Neural cell (in vitro differentiated cells): ENCODE results near the gene TPSG1. TPM values are rescaled to one million over a fixed set of nuclear protein-coding genes. Genes with fewer than 3 reads are reported as not detected.
"Not testable (repeated sequence)": the region's sequence is repeated elsewhere in the genome, so short reads cannot be mapped to it uniquely, and the experiment has no call there.

ENCODE experiments used
- H2AFZ ChIP-seq: fragments of 200-600, 300-800 bp; sonication (generic), shearing (Covaris generic); 2 replicates; pipeline ENCODE4 v1.6.0; 2014; ENCODE audit warnings: low read depth, mild to moderate bottlenecking, antibody characterized with exemption, low read length, moderate library complexity
- H3F3A ChIP-seq: fragments of 200-600 bp; shearing (Covaris generic); 2 replicates; pipeline ENCODE4 v1.6.1; 2016; ENCODE audit warnings: mild to moderate bottlenecking, moderate library complexity, mixed read lengths, antibody characterized with exemption, low read length; ENCODE audit not compliant: insufficient read depth, poor library complexity, severe bottlenecking
- H3K27ac ChIP-seq: fragments of 200-600, 300-800 bp; sonication (generic), shearing (Covaris generic); 2 replicates; pipeline ENCODE4 v1.5.1; 2014; ENCODE audit warnings: mild to moderate bottlenecking, low read length, moderate library complexity
- H3K27me3 ChIP-seq: fragments of 300-800, 200-600 bp; sonication (generic), shearing (Covaris generic); 2 replicates; pipeline ENCODE4 v1.6.0; 2014; ENCODE audit warnings: mild to moderate bottlenecking, low read depth, low read length, moderate library complexity; ENCODE audit not compliant: insufficient read depth
- H3K36me3 ChIP-seq: fragments of 300-800, 200-600 bp; sonication (generic), shearing (Covaris generic); 2 replicates; pipeline ENCODE4 v1.5.1; 2014; ENCODE audit warnings: mild to moderate bottlenecking, antibody characterized with exemption, low read length, moderate library complexity; ENCODE audit not compliant: insufficient read depth
- H3K4me2 ChIP-seq: fragments of 300-800, 200-600 bp; sonication (generic), shearing (Covaris generic); 2 replicates; pipeline ENCODE4 v1.6.0; 2014; ENCODE audit warnings: mild to moderate bottlenecking, low read length
- H3K4me3 ChIP-seq: fragments of 300-800, 200-600 bp; sonication (generic), shearing (Covaris generic); 2 replicates; pipeline ENCODE4 v1.5.1; 2014; ENCODE audit warnings: mild to moderate bottlenecking, low read length, moderate library complexity
- H3K79me2 ChIP-seq: fragments of 200-600 bp; shearing (Covaris generic); replicated peaks from 2 replicates; pipeline ENCODE4 v1.6.0; 2014; ENCODE audit warnings: mild to moderate bottlenecking, low read length, moderate library complexity; ENCODE audit not compliant: insufficient read depth
- H3K9ac ChIP-seq: fragments of 300-800, 200-600 bp; sonication (generic), shearing (Covaris generic); 2 replicates; pipeline ENCODE4 v1.6.1; 2016; ENCODE audit warnings: mild to moderate bottlenecking, low read length, mixed read lengths
- H3K9me2 ChIP-seq: fragments of 200-600 bp; shearing (Covaris generic); 2 replicates; pipeline ENCODE4 v1.6.1; 2016; ENCODE audit warnings: mild to moderate bottlenecking, low read length, mixed read lengths; ENCODE audit not compliant: insufficient read depth
- H3K9me3 ChIP-seq: fragments of 200-600, 300-800 bp; sonication (generic), shearing (Covaris generic); 2 replicates; pipeline ENCODE4 v1.6.1; 2016; ENCODE audit warnings: mild to moderate bottlenecking, mixed run types, low read length, moderate library complexity, mixed read lengths
- H4K20me1 ChIP-seq: fragments of 200-600 bp; shearing (Covaris generic); 2 replicates; pipeline ENCODE4 v1.6.1; 2016; ENCODE audit warnings: mild to moderate bottlenecking, mixed run types; ENCODE audit not compliant: insufficient read depth
- EP300 ChIP-seq: fragments of 450-650 bp; conservative IDR thresholded peaks from 2 replicates; pipeline ENCODE4 v1.6.1; 2014; ENCODE audit warnings: antibody characterized with exemption, mild to moderate bottlenecking, moderate library complexity; ENCODE audit not compliant: poor library complexity, severe bottlenecking
- EZH2 ChIP-seq: fragments of 200-600, 300-800 bp; shearing (Covaris generic), sonication (generic); IDR thresholded peaks from 2 replicates; pipeline ENCODE4 v1.6.1; 2014; ENCODE audit warnings: antibody characterized with exemption, low read length, borderline replicate concordance, mild to moderate bottlenecking; ENCODE audit not compliant: insufficient read depth, poor library complexity, severe bottlenecking
- MXI1 ChIP-seq: fragments of 450-650 bp; conservative IDR thresholded peaks from 2 replicates; pipeline ENCODE4 v1.6.1; 2014; ENCODE audit warnings: antibody characterized with exemption, mild to moderate bottlenecking; ENCODE audit not compliant: poor library complexity, severe bottlenecking
- RAD21 ChIP-seq: fragments of 450-650 bp; conservative IDR thresholded peaks from 2 replicates; pipeline ENCODE4 v1.6.1; 2014; ENCODE audit warnings: antibody characterized with exemption, mild to moderate bottlenecking, moderate library complexity
- REST ChIP-seq: IDR thresholded peaks from 2 replicates; pipeline ENCODE4 v1.6.1; 2012; ENCODE audit warnings: borderline replicate concordance
- SMC3 ChIP-seq: fragments of 450-650 bp; conservative IDR thresholded peaks from 2 replicates; pipeline ENCODE4 v1.6.1; 2014; ENCODE audit warnings: antibody characterized with exemption, mild to moderate bottlenecking, moderate library complexity; ENCODE audit not compliant: poor library complexity
- polyA plus RNA-seq: library from polyadenylated mRNA; depleted of rRNA; stranded (reverse); fragments of >200 nt; gene quantifications from 2 replicates; pipeline ENCODE4 v1.2.3, GENCODE V29; 2014
- TF ChIP-seq, protein P1 (sequence below): fragments of 450-650 bp; IDR thresholded peaks from 2 replicates; pipeline ENCODE4 v1.5.1; 2014; ENCODE audit warnings: antibody characterized with exemption, mild to moderate bottlenecking, moderate library complexity; ENCODE audit not compliant: poor library complexity, severe bottlenecking

Gene TPSG1
- polyA plus RNA-seq, 1 donor from 2014 or later, result not detected

- no peak overlapping the region for H3K4me2 ChIP-seq
- H3K27me3 ChIP-seq, result peaks cover 15% of the 10 kb centered on the region
- no peaks in the 10 kb centered on the region for H3K9me3 ChIP-seq
- no peak overlapping the region for H2AFZ ChIP-seq
- no peaks in the 10 kb centered on the region for H3K79me2 ChIP-seq
- no peaks in the 10 kb centered on the region for H4K20me1 ChIP-seq
- H3K9me2 ChIP-seq, result no peaks in the 10 kb centered on the region
- H3K4me3 ChIP-seq, result no peak overlapping the region
- H3K36me3 ChIP-seq, result no peaks in the 10 kb centered on the region
- H3K9ac ChIP-seq, result no peak overlapping the region
- H3F3A ChIP-seq, result no peaks in the 10 kb centered on the region
- H3K27ac ChIP-seq, result no peak overlapping the region
- no peak for TF ChIP-seq SMC3
- TF ChIP-seq, protein P1, sequence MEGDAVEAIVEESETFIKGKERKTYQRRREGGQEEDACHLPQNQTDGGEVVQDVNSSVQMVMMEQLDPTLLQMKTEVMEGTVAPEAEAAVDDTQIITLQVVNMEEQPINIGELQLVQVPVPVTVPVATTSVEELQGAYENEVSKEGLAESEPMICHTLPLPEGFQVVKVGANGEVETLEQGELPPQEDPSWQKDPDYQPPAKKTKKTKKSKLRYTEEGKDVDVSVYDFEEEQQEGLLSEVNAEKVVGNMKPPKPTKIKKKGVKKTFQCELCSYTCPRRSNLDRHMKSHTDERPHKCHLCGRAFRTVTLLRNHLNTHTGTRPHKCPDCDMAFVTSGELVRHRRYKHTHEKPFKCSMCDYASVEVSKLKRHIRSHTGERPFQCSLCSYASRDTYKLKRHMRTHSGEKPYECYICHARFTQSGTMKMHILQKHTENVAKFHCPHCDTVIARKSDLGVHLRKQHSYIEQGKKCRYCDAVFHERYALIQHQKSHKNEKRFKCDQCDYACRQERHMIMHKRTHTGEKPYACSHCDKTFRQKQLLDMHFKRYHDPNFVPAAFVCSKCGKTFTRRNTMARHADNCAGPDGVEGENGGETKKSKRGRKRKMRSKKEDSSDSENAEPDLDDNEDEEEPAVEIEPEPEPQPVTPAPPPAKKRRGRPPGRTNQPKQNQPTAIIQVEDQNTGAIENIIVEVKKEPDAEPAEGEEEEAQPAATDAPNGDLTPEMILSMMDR, result no peak
- no peak for TF ChIP-seq RAD21
- TF ChIP-seq EZH2, result no peak
- no peak for TF ChIP-seq MXI1
- no peak for TF ChIP-seq REST
- no peak for TF ChIP-seq EP300
These were observed 31.8 kb upstream of the TPSG1 start for GRCh38 chr16:1256874-1257322.

- H3K4me2 ChIP-seq, H3K36me3 ChIP-seq, H3K4me3 ChIP-seq, H4K20me1 ChIP-seq, H3K79me2 ChIP-seq, H3K9me2 ChIP-seq, H3K9me3 ChIP-seq, H3K27ac ChIP-seq, H3F3A ChIP-seq, H3K9ac ChIP-seq, H2AFZ ChIP-seq: not testable (repeated sequence)
- peaks cover 15% of the 10 kb centered on the region for H3K27me3 ChIP-seq
These were observed 31.3 kb upstream of the TPSG1 start for GRCh38 chr16:1256296-1256873.

DNA sequence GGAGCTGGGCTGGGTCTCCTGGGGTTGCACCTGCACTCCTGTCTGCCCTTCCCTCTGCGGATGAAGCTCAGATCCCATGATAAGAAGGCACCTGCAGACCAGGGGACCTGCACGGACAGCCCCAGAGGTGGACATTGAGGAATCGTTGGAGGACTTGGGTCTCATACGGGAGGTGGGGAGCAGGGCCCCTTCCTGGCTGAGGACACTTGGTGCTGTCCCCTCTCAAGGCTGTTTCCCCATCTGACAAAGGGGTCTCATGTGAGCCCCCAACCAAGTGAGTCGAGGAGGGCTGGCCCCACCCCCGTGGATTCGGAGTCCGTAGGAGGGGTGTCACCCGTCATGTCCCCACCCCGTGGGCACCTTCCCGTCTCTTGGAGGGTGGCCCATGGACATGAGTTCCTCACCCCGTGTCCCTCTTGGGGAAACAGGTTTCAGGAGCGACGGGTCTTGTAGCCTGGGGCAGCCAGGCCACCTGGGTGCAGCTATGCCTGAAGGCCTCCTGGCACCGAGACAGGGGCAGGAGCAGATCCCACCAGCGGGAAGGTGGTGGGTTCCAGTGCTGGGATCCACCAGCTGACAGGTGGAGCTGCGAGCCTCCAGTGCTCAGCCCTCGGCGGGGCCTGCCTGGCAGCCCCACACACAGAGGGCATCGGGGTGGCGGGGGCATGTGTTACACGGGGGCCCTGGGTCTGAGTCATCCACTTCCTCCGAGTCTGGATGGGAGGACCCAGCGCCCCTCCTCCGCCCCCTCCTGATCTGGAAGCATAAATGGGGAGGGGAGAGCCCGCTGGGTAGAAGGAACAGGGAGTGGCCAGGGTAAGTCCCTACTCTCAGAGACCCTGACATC lies 30.4 kb upstream of the TPSG1 start, which contains the start of gene TPSD1:
TPSD1 (plus strand) TSS at position 794 of the 847 bp plus-strand sequence. CDS start 212 bp downstream, outside the sequence.
- not testable (repeated sequence) for H3F3A ChIP-seq, H3K9ac ChIP-seq, H3K36me3 ChIP-seq, H3K27ac ChIP-seq, H3K9me2 ChIP-seq, H2AFZ ChIP-seq, H3K4me3 ChIP-seq, H3K4me2 ChIP-seq, H4K20me1 ChIP-seq, H3K79me2 ChIP-seq, H3K9me3 ChIP-seq
- peaks cover 15% of the 10 kb centered on the region for H3K27me3 ChIP-seq

DNA sequence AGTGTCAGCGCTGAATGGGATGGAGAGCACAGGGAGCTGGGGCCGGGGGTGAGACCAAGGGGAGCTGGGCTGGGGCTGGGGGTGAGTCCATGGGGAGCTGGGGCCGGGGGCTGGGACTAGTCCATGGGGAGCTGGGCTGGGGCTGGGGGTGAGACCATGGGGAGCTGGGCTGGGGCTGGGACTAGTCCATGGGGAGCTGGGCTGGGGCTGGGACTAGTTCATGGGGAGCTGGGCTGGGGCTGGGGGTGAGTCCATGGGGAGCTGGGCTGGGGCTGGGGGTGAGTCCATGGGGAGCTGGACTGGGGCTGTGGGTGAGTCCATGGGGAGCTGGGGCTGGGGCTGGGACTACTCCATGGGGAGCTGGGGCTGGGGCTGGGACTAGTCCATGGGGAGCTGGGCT lies 29.8 kb upstream of the TPSG1 start:
- not testable (repeated sequence) for H3K79me2 ChIP-seq, H3K9me2 ChIP-seq, H3K27ac ChIP-seq, H3K4me3 ChIP-seq, H3F3A ChIP-seq, H4K20me1 ChIP-seq, H3K9me3 ChIP-seq, H3K4me2 ChIP-seq, H3K36me3 ChIP-seq, H2AFZ ChIP-seq, H3K9ac ChIP-seq
- H3K27me3 ChIP-seq, result peaks cover 11% of the 10 kb centered on the region

- H3K9ac ChIP-seq, H3K9me3 ChIP-seq, H3K9me2 ChIP-seq, H3K36me3 ChIP-seq, H3K4me3 ChIP-seq, H2AFZ ChIP-seq, H3K27me3 ChIP-seq, H3K27ac ChIP-seq, H3K4me2 ChIP-seq, H4K20me1 ChIP-seq, H3K79me2 ChIP-seq, H3F3A ChIP-seq: not testable (repeated sequence)
These were observed 28.8 kb upstream of the TPSG1 start for GRCh38 chr16:1253701-1254364.
